DOHH2 (cell line): ENCODE results near the gene DIP2C.

Source experiments
- CTCF ChIP-seq: fragments of 200-600 bp; sonication (generic); IDR thresholded peaks from one replicate; pipeline ENCODE4 v1.5.1; 2014; ENCODE audit warnings: antibody characterized with exemption, mild to moderate bottlenecking, low read depth, low read length; ENCODE audit not compliant: poor library complexity, severe bottlenecking
- EZH2phosphoT487 ChIP-seq: fragments of 200-600 bp; sonication (generic); IDR thresholded peaks from 2 replicates; pipeline ENCODE4 v1.6.1; 2017; ENCODE audit warnings: borderline replicate concordance, mild to moderate bottlenecking, antibody characterized with exemption, low read length, moderate library complexity, mixed read lengths

- TF ChIP-seq CTCF: no peak
- TF ChIP-seq EZH2phosphoT487: no peak
These were observed 3.3 kb upstream of the DIP2C start for GRCh38 chr10:692682-693351.
